Measurements from ENCODE around the gene CRADD. TPM values are rescaled to one million over a fixed set of nuclear protein-coding genes. Genes with fewer than 3 reads are reported as not detected.

CRADD gene
- total and polyA plus RNA-seq, 4 donors: 6.3 to 28.9 (median 16.6) TPM

DNA sequence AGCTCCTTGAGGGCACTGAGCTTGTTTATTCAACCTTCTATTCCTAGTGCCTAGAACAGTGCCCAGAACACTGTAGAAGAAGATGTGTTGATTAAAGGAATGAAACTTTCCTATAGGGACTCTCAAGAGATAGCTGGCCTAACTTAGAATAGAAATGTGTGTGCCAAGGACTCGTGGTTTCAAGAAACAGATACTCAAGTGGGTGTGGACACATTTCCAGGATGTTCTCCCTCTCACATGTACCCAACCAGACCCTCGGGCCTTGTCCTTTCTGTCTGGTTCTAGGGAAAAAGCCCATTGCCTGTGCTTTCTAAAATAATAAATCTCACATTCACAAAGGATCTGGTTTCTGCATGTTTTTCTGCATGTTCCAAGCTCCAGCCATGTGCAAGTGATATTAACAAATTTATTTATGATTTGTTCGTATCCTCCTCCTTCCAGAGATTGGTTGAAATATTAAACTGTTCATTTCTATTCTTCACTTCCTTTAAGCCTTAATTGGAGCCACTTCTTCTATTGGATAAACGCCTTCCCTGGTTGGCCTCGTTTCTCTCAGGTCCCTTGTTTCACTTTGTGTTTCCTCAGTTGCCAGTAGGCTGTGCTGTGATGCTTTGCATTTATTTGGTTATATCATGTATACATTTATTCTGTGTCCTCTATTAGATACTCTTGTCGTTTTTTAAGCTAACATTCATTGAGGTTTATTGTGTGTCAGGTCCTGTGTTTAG is 89.8 kb downstream of the CRADD start:
- 9 to 17% methylated on average over 6 of the region's 6 CpGs for WGBS, 2 donors
- H3K9ac ChIP-seq (ENCODE audit: insufficient read depth in 1 of 2, low read length in 2 of 2): no peak overlapping the region
- peaks cover 0 to 17% (median 4%) of the 10 kb centered on the region in 5 donors for H3K4me1 ChIP-seq (ENCODE audit: control insufficient read depth in 5 of 5, insufficient read depth in 5 of 5, low read length in 5 of 5)
- TF ChIP-seq CTCF (IDR thresholded peaks at IDR 0.05; ENCODE audit: control extremely low read depth, extremely low read depth): peak; percentile 44
- H3K27me3 ChIP-seq (ENCODE audit: control insufficient read depth in 3 of 3, insufficient read depth in 3 of 3, low read length in 2 of 3): no peaks in the 10 kb centered on the region
- ATAC-seq (ENCODE audit: insufficient read depth, low FRiP score): peak; percentile 88
- H3K27ac ChIP-seq (ENCODE audit: low read depth in 1 of 2, low read length in 1 of 2): peak overlapping the region in 1 of 2 donors; percentile 61
- H3K36me3 ChIP-seq (ENCODE audit: control insufficient read depth in 4 of 4, insufficient read depth in 4 of 4, low read length in 4 of 4): no peaks in the 10 kb centered on the region
- no peaks in the 10 kb centered on the region for H3K9me3 ChIP-seq (ENCODE audit: control insufficient read depth in 4 of 4, insufficient read depth in 3 of 4, low read length in 3 of 4)
- DNase-seq: peak; percentile 55 to 88 (median 87)
- H3K4me3 ChIP-seq: no peak overlapping the region

DNA sequence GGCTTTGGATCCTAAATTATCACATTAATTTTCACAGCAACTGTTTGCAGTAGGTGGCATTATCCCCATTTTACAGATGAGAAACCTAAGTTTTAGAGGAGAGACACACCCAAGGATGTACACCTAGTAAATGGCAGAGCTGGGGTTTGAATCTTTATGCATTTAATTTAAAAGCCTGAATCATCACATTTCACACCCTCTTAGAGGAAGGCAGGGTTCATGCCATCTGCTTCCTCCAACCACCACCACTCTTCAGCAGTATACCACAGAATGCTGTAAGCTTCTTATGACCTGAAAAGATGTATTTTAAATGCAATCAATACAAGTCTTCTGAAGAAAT is 90.3 kb downstream of the CRADD start:
- H3K4me1 ChIP-seq (ENCODE audit: control insufficient read depth in 5 of 5, insufficient read depth in 5 of 5, low read length in 5 of 5): peaks cover 0 to 12% (median 4%) of the 10 kb centered on the region in 5 donors
- no peak overlapping the region for H3K4me3 ChIP-seq
- peak overlapping the region in 1 of 2 donors; percentile 36 for H3K27ac ChIP-seq (ENCODE audit: low read depth in 1 of 2, low read length in 1 of 2)
- no peak for DNase-seq
- no peaks in the 10 kb centered on the region for H3K36me3 ChIP-seq (ENCODE audit: control insufficient read depth in 4 of 4, insufficient read depth in 4 of 4, low read length in 4 of 4)
- no peak for ATAC-seq (ENCODE audit: insufficient read depth, low FRiP score)
- no peak for TF ChIP-seq CTCF (IDR thresholded peaks at IDR 0.05; ENCODE audit: control extremely low read depth, extremely low read depth)
- no peak overlapping the region for H3K9ac ChIP-seq (ENCODE audit: insufficient read depth in 1 of 2, low read length in 2 of 2)
- H3K27me3 ChIP-seq (ENCODE audit: control insufficient read depth in 3 of 3, insufficient read depth in 3 of 3, low read length in 2 of 3): no peaks in the 10 kb centered on the region
- no peaks in the 10 kb centered on the region for H3K9me3 ChIP-seq (ENCODE audit: control insufficient read depth in 4 of 4, insufficient read depth in 3 of 4, low read length in 3 of 4)

GRCh38 chr12:93772003-93772700 is 95.0 kb downstream of the CRADD start:
- TF ChIP-seq CTCF (IDR thresholded peaks at IDR 0.05; ENCODE audit: control extremely low read depth, extremely low read depth): no peak
- Histone ChIP-seq H3K9ac (ENCODE audit: insufficient read depth in 1 of 2, low read length in 2 of 2) (no peak overlapping the region), H3K4me1 (ENCODE audit: control insufficient read depth in 5 of 5, insufficient read depth in 5 of 5, low read length in 5 of 5) (peaks cover 4 to 19% (median 7%) of the 10 kb centered on the region in 5 donors), H3K9me3 (ENCODE audit: control insufficient read depth in 4 of 4, insufficient read depth in 3 of 4, low read length in 3 of 4) (no peaks in the 10 kb centered on the region), H3K4me3 (no peak overlapping the region), H3K27me3 (ENCODE audit: control insufficient read depth in 3 of 3, insufficient read depth in 3 of 3, low read length in 2 of 3) (no peaks in the 10 kb centered on the region), H3K36me3 (ENCODE audit: control insufficient read depth in 4 of 4, insufficient read depth in 4 of 4, low read length in 4 of 4) (no peaks in the 10 kb centered on the region), H3K27ac (ENCODE audit: low read depth in 1 of 2, low read length in 1 of 2) (no peak overlapping the region)
- ATAC-seq (ENCODE audit: insufficient read depth, low FRiP score) (no peak), DNase-seq (no peak)
- WGBS, 2 donors: 90% methylated on average over 3 of the region's 3 CpGs

Data from lung (tissue), 12 donors.